ENCODE results near the gene PRMT3. TPM values are rescaled to one million over a fixed set of nuclear protein-coding genes. Genes with fewer than 3 reads are reported as not detected.

The PRMT3 gene
- total RNA-seq, 1 donor from 2014 or later, result 39.2 TPM

GRCh38 chr11:20388096-20389055 lies 860 bp downstream of the PRMT3 start:
- Mint-ChIP-seq H3K4me3 (ENCODE audit: low read depth) (peak overlapping the region; percentile 90), H3K4me1 (ENCODE audit: low read depth) (peaks cover 23% of the 10 kb centered on the region), H3K36me3 (ENCODE audit: low read depth) (peaks cover 52% of the 10 kb centered on the region), H3K9me3 (no peaks in the 10 kb centered on the region), H3K27me3 (ENCODE audit: low read depth) (no peaks in the 10 kb centered on the region), H3K27ac (peak overlapping the region; percentile 97)
- DNase-seq (ENCODE audit: low spot score), result no peak
- intact Hi-C loops (cut with micrococcal nuclease), result loop anchor here (1.0 to 5.0 kb wide), 3 partner anchors 9 to 219 kb away; no protein-coding TSS in a partner anchor

GRCh38 chr11:20397281-20397680 lies 9.8 kb downstream of the PRMT3 start:
- Mint-ChIP-seq H3K4me1 (ENCODE audit: low read depth) (peaks cover 21% of the 10 kb centered on the region), H3K27me3 (ENCODE audit: low read depth) (no peaks in the 10 kb centered on the region), H3K4me3 (ENCODE audit: low read depth) (no peak overlapping the region), H3K9me3 (no peaks in the 10 kb centered on the region), H3K36me3 (ENCODE audit: low read depth) (peaks cover 69% of the 10 kb centered on the region), H3K27ac (no peak overlapping the region)
- intact Hi-C loops (cut with micrococcal nuclease), result loop anchor here (1.0 to 2.0 kb wide), 3 partner anchors 8 to 213 kb away; no protein-coding TSS in a partner anchor
- DNase-seq (ENCODE audit: low spot score), result no peak

DNA sequence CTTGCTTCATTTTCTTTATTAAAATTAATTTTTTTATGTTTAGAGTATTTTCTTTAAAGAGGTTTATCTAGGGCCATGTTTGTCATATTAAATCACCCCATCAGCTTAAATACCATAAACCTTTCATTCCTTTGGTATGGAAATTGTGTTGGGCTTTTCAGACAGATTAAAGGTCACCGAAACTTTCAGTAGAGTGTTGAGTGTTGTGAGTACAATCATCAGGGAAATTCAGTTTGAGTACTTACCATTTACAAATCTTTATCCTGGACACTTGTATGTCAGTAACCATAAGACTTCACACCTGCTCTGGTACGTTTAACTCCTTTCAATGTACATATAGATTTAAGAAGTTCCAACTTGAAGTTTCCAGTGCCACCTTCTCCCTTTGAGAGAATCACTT lies 12.0 kb downstream of the PRMT3 start:
- Mint-ChIP-seq H3K4me1 (ENCODE audit: low read depth) (peaks cover 18% of the 10 kb centered on the region), H3K27ac (peak overlapping the region; percentile 60), H3K36me3 (ENCODE audit: low read depth) (peaks cover 68% of the 10 kb centered on the region), H3K27me3 (ENCODE audit: low read depth) (no peaks in the 10 kb centered on the region), H3K9me3 (no peaks in the 10 kb centered on the region), H3K4me3 (ENCODE audit: low read depth) (no peak overlapping the region)
- no peak for DNase-seq (ENCODE audit: low spot score)
- intact Hi-C loops (cut with micrococcal nuclease), result loop anchor here (2.0 kb wide), 1 partner anchor 15 kb away; no protein-coding TSS in a partner anchor

- intact Hi-C loops (cut with micrococcal nuclease), result no loop called here
- DNase-seq (ENCODE audit: low spot score), result no peak
- no peak overlapping the region for H3K27ac Mint-ChIP-seq
- H3K36me3 Mint-ChIP-seq (ENCODE audit: low read depth), result peaks cover 66% of the 10 kb centered on the region
- H3K9me3 Mint-ChIP-seq, result no peaks in the 10 kb centered on the region
- H3K27me3 Mint-ChIP-seq (ENCODE audit: low read depth), result no peaks in the 10 kb centered on the region
- peaks cover 10% of the 10 kb centered on the region for H3K4me1 Mint-ChIP-seq (ENCODE audit: low read depth)
- no peak overlapping the region for H3K4me3 Mint-ChIP-seq (ENCODE audit: low read depth)
These were observed 15.5 kb downstream of the PRMT3 start for GRCh38 chr11:20403059-20403458.

DNA sequence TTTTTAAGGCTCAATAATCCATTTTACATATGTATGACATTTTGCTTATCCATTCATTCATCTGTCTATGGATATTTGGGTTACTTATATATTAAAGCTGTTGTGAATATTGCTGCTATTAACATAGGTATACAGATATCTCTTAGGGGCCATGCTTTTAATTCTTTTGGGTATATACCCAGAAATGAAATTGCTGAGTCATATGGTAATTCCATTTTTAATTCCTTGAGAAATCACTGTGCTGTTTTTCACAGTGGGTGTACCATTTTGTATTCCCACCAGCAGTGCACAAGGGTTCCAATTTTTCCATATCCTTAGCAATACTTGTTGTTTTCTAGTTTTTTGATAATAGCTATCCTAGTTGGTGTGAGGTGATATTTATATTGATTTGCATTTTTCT lies 19.0 kb downstream of the PRMT3 start:
- no peaks in the 10 kb centered on the region for H3K9me3 Mint-ChIP-seq
- DNase-seq (ENCODE audit: low spot score), result no peak
- no peaks in the 10 kb centered on the region for H3K27me3 Mint-ChIP-seq (ENCODE audit: low read depth)
- H3K36me3 Mint-ChIP-seq (ENCODE audit: low read depth), result peaks cover 61% of the 10 kb centered on the region
- H3K27ac Mint-ChIP-seq, result no peak overlapping the region
- H3K4me1 Mint-ChIP-seq (ENCODE audit: low read depth), result peaks cover 8% of the 10 kb centered on the region
- intact Hi-C loops (cut with micrococcal nuclease), result no loop called here
- H3K4me3 Mint-ChIP-seq (ENCODE audit: low read depth), result no peak overlapping the region

DNA sequence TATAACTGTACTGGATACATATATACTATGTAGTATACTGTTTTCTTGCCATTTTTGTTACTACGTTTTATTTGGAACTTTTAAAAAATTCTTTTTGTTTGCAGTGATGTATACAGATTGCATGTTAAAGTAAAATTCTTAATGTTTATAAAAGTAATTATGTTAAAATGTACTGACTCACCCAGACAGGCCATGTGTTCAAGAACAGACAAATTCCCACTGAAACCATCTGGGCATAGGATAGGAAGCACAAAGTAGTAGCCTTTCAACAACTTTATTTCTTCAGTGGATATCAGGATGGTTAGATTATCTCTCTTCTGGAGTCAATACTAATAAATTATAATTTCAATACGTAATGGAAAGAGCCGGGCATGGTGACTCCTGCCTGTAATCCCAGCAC lies 19.8 kb downstream of the PRMT3 start:
- H3K27ac Mint-ChIP-seq, result no peak overlapping the region
- no peak for DNase-seq (ENCODE audit: low spot score)
- H3K36me3 Mint-ChIP-seq (ENCODE audit: low read depth), result peaks cover 60% of the 10 kb centered on the region
- H3K4me3 Mint-ChIP-seq (ENCODE audit: low read depth), result no peak overlapping the region
- H3K4me1 Mint-ChIP-seq (ENCODE audit: low read depth), result peaks cover 8% of the 10 kb centered on the region
- no peaks in the 10 kb centered on the region for H3K9me3 Mint-ChIP-seq
- intact Hi-C loops (cut with micrococcal nuclease), result no loop called here
- H3K27me3 Mint-ChIP-seq (ENCODE audit: low read depth), result no peaks in the 10 kb centered on the region

- intact Hi-C loops (cut with micrococcal nuclease), result loop anchor here (2.0 kb wide), 1 partner anchor 17 kb away; no protein-coding TSS in a partner anchor
- H3K27ac Mint-ChIP-seq, result no peak overlapping the region
- H3K27me3 Mint-ChIP-seq (ENCODE audit: low read depth), result no peaks in the 10 kb centered on the region
- no peaks in the 10 kb centered on the region for H3K9me3 Mint-ChIP-seq
- H3K4me3 Mint-ChIP-seq (ENCODE audit: low read depth), result no peak overlapping the region
- peaks cover 30% of the 10 kb centered on the region for H3K4me1 Mint-ChIP-seq (ENCODE audit: low read depth)
- no peak for DNase-seq (ENCODE audit: low spot score)
- H3K36me3 Mint-ChIP-seq (ENCODE audit: low read depth), result peaks cover 79% of the 10 kb centered on the region
These were observed 27.9 kb downstream of the PRMT3 start for GRCh38 chr11:20415432-20415831.

DNA sequence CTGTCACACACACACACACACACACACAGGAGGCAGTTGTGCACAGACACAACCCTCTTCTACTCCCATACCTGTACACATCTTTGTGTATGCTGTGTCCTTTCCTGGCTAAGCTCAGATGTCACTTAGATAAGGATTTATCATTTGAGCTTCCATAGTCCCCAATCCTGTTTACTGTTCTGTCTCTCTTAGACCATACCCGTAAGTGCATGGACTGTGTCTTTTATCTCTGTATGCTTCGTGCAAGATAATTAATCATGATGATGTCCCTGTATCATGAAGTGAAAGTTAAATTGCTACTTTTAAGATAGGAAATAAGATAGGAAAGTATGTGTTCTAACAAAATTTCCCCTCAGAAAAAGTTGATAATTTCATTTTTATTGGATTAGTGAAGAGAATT lies 30.3 kb downstream of the PRMT3 start:
- DNase-seq (ENCODE audit: low spot score), result no peak
- Mint-ChIP-seq H3K4me3 (ENCODE audit: low read depth) (no peak overlapping the region), H3K9me3 (no peaks in the 10 kb centered on the region), H3K36me3 (ENCODE audit: low read depth) (peaks cover 77% of the 10 kb centered on the region), H3K4me1 (ENCODE audit: low read depth) (peaks cover 40% of the 10 kb centered on the region), H3K27ac (peak overlapping the region; percentile 50), H3K27me3 (ENCODE audit: low read depth) (no peaks in the 10 kb centered on the region)
- intact Hi-C loops (cut with micrococcal nuclease), result no loop called here

DNA sequence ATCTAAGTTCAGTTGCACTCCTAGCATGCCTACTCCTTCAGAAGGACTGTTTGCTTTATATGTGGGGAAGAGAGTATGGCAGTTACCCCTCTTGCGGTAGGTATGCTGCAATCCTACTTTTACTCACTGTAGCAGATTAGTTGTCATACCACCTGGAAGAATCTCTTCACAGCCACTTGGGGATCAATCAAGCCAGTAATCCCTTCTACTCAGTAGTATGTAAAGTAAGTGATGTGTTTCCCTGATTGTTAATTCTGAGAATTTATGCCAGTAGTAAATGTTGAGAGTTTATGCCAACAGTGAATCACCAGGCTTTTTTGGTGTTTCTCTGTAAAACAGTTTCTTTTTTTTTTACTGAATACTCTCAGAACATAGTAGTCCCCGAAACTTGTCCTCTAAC lies 34.4 kb downstream of the PRMT3 start:
- H3K27me3 Mint-ChIP-seq (ENCODE audit: low read depth), result no peaks in the 10 kb centered on the region
- intact Hi-C loops (cut with micrococcal nuclease), result loop anchor here (5.0 kb wide), 1 partner anchor 35 kb away; the partner anchor contains the start of gene PRMT3
- H3K9me3 Mint-ChIP-seq, result no peaks in the 10 kb centered on the region
- DNase-seq (ENCODE audit: low spot score), result no peak
- peaks cover 56% of the 10 kb centered on the region for H3K36me3 Mint-ChIP-seq (ENCODE audit: low read depth)
- no peak overlapping the region for H3K4me3 Mint-ChIP-seq (ENCODE audit: low read depth)
- H3K4me1 Mint-ChIP-seq (ENCODE audit: low read depth), result peaks cover 33% of the 10 kb centered on the region
- peak overlapping the region; percentile 52 for H3K27ac Mint-ChIP-seq

DNA sequence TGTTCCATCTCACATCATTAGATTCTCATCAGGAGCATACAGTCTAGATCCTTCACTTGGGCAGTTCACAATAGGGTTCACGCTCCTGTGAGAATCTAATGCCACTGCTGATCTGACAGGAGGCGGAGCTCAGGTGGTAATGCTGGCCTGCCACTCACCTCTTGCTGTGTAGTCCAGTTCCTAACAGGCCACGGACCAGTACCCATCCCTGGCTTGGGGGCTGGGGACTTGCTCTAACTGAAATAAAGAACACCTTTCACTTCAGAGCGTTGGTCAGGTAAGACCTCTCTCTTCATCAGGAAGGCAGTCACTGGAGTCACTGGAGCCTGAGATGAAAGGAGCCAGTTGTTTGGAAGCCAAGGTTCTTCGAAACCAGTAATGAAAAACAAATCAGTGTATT lies 41.7 kb downstream of the PRMT3 start:
- Mint-ChIP-seq H3K4me3 (ENCODE audit: low read depth) (no peak overlapping the region), H3K27me3 (ENCODE audit: low read depth) (no peaks in the 10 kb centered on the region)

GRCh38 chr11:20438637-20439036 lies 51.1 kb downstream of the PRMT3 start:
- Mint-ChIP-seq H3K9me3 (no peaks in the 10 kb centered on the region), H3K27me3 (ENCODE audit: low read depth) (no peaks in the 10 kb centered on the region), H3K36me3 (ENCODE audit: low read depth) (peaks cover 33% of the 10 kb centered on the region), H3K27ac (no peak overlapping the region), H3K4me3 (ENCODE audit: low read depth) (no peak overlapping the region), H3K4me1 (ENCODE audit: low read depth) (peaks cover 3% of the 10 kb centered on the region)
- intact Hi-C loops (cut with micrococcal nuclease), result no loop called here
- DNase-seq (ENCODE audit: low spot score), result no peak

More for the DNA sequence above, 41.7 kb downstream of the PRMT3 start:
- DNase-seq (ENCODE audit: low spot score), result no peak
- Mint-ChIP-seq H3K36me3 (ENCODE audit: low read depth) (peaks cover 36% of the 10 kb centered on the region), H3K9me3 (no peaks in the 10 kb centered on the region), H3K4me1 (ENCODE audit: low read depth) (no peaks in the 10 kb centered on the region), H3K27ac (no peak overlapping the region)
- intact Hi-C loops (cut with micrococcal nuclease), result no loop called here

DNA sequence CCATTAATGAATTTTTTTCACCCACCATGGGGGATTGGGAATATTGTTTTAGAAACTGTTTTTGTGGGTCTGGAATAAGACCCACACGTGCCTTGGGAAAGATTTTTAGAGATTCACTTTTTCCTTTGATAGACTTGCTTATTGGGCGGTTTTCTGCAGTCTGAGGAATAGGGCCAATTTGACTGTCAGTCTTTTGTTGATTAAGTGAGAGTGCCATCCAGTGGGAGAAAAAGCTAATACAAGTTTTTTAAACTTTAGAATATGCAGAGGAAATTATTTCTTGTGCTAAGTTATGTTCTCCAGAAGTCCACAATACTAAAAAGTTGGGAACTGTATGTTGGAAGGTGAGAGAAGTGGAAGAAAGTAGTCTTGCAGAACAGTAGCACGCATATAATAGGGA lies 56.1 kb downstream of the PRMT3 start:
- no peak for DNase-seq (ENCODE audit: low spot score)
- peaks cover 4% of the 10 kb centered on the region for H3K4me1 Mint-ChIP-seq (ENCODE audit: low read depth)
- H3K27ac Mint-ChIP-seq, result no peak overlapping the region
- H3K4me3 Mint-ChIP-seq (ENCODE audit: low read depth), result no peak overlapping the region
- intact Hi-C loops (cut with micrococcal nuclease), result loop anchor here (2.0 kb wide), 1 partner anchor 47 kb away; no protein-coding TSS in a partner anchor
- H3K27me3 Mint-ChIP-seq (ENCODE audit: low read depth), result no peaks in the 10 kb centered on the region
- no peaks in the 10 kb centered on the region for H3K9me3 Mint-ChIP-seq
- peaks cover 10% of the 10 kb centered on the region for H3K36me3 Mint-ChIP-seq (ENCODE audit: low read depth)

DNA sequence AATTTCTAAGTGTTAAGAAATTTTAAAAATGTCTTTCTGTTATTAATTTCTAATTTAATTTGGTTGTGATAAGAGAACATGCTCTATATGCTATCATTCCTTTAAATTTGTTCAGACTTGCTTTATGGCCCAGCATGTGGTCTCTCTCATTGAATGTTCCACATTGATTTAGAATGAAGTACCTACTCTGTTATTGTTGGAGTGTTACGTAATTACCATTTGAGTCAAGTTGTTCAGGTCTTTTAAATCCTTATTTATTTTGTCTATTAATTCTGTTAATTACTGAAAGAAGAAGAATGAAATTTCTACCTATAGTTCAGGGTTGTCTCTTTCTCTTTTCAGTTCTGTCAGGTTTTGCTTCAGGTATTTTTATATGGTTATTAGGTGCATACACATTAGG lies 57.0 kb downstream of the PRMT3 start:
- H3K36me3 Mint-ChIP-seq (ENCODE audit: low read depth), result peaks cover 6% of the 10 kb centered on the region
- intact Hi-C loops (cut with micrococcal nuclease), result no loop called here
- H3K27me3 Mint-ChIP-seq (ENCODE audit: low read depth), result no peaks in the 10 kb centered on the region
- no peak for DNase-seq (ENCODE audit: low spot score)
- peaks cover 4% of the 10 kb centered on the region for H3K4me1 Mint-ChIP-seq (ENCODE audit: low read depth)
- no peak overlapping the region for H3K27ac Mint-ChIP-seq
- no peaks in the 10 kb centered on the region for H3K9me3 Mint-ChIP-seq
- no peak overlapping the region for H3K4me3 Mint-ChIP-seq (ENCODE audit: low read depth)
